Neural progenitor cell (in vitro differentiated cells): ENCODE measurements around the gene RNH1. TPM values are rescaled to one million over a fixed set of nuclear protein-coding genes. Genes with fewer than 3 reads are reported as not detected.

ENCODE experiments used
- DNase-seq: peaks from one replicate; pipeline ENCODE4 v3.0.0-alpha.2; 2016; ENCODE audit warnings: low spot score
- H2AFZ ChIP-seq: fragments of 200-600 bp; sonication (generic); replicated peaks from 2 replicates; pipeline ENCODE4 v1.6.1; 2016; ENCODE audit warnings: antibody characterized with exemption
- H3F3A ChIP-seq: fragments of 200-600 bp; sonication (generic); 2 replicates; pipeline ENCODE4 v1.6.1; 2016; ENCODE audit warnings: antibody characterized with exemption, low read depth
- H3K27ac ChIP-seq: fragments of 200-600 bp; sonication (generic); 2 replicates; pipeline ENCODE4 v1.5.1; 2016; ENCODE audit warnings: mild to moderate bottlenecking
- H3K27me3 ChIP-seq: fragments of 200-600 bp; sonication (generic); 2 replicates; pipeline ENCODE4 v1.6.1; 2016; ENCODE audit warnings: mild to moderate bottlenecking, moderate library complexity
- H3K36me3 ChIP-seq: fragments of 200-600 bp; sonication (generic); 2 replicates; pipeline ENCODE4 v1.5.1; 2016
- H3K4me1 ChIP-seq: fragments of 200-600 bp; sonication (generic); 2 replicates; pipeline ENCODE4 v1.6.1; 2016; ENCODE audit warnings: mixed run types
- H3K4me2 ChIP-seq: fragments of 200-600 bp; sonication (generic); 2 replicates; pipeline ENCODE4 v1.6.1; 2016
- H3K4me3 ChIP-seq: fragments of 200-600 bp; sonication (generic); 2 replicates; pipeline ENCODE4 v1.5.1; 2016
- H3K79me2 ChIP-seq: fragments of 200-600 bp; sonication (generic); 2 replicates; pipeline ENCODE4 v1.6.1; 2016; ENCODE audit warnings: low read depth
- H3K9ac ChIP-seq: fragments of 200-600 bp; sonication (generic); 2 replicates; pipeline ENCODE4 v1.6.1; 2016
- H3K9me3 ChIP-seq: fragments of 200-600 bp; sonication (generic); 2 replicates; pipeline ENCODE4 v1.5.1; 2016; ENCODE audit warnings: low read depth
- H4K20me1 ChIP-seq: fragments of 200-600 bp; sonication (generic); 2 replicates; pipeline ENCODE4 v1.6.1; 2016; ENCODE audit warnings: low read depth
- H3K27ac Mint-ChIP-seq: 3 replicates; pipeline ENCODE4 v1.8.0; 2021; ENCODE audit warnings: mixed read lengths
- H3K27me3 Mint-ChIP-seq: 2 replicates; pipeline ENCODE4 v1.8.0; 2022; ENCODE audit warnings: low read depth, mild to moderate bottlenecking, inconsistent platforms, moderate library complexity, mixed read lengths; ENCODE audit not compliant: insufficient read depth
- H3K36me3 Mint-ChIP-seq: 3 replicates; pipeline ENCODE4 v1.8.0; 2021; ENCODE audit warnings: mixed read lengths
- H3K4me1 Mint-ChIP-seq: 3 replicates; pipeline ENCODE4 v1.8.0; 2021; ENCODE audit warnings: mixed read lengths
- H3K4me3 Mint-ChIP-seq: 3 replicates; pipeline ENCODE4 v1.8.0; 2021; ENCODE audit warnings: mild to moderate bottlenecking, moderate library complexity, mixed read lengths
- H3K9me3 Mint-ChIP-seq: 3 replicates; pipeline ENCODE4 v1.8.0; 2020; ENCODE audit warnings: mixed read lengths
- CTCF ChIP-seq: fragments of 200-600 bp; sonication (generic); IDR thresholded peaks from 2 replicates; pipeline ENCODE4 v1.5.1; 2017; ENCODE audit warnings: antibody characterized with exemption, mild to moderate bottlenecking
- EZH2 ChIP-seq: fragments of 200-600 bp; sonication (generic); IDR thresholded peaks from 2 replicates; pipeline ENCODE4 v1.6.1; 2017; ENCODE audit warnings: antibody characterized with exemption, mild to moderate bottlenecking, moderate library complexity
- EZH2phosphoT487 ChIP-seq: fragments of 200-600 bp; sonication (generic); IDR thresholded peaks from 2 replicates; pipeline ENCODE4 v1.6.1; 2017; ENCODE audit warnings: antibody characterized with exemption
- total RNA-seq: library from RNA; depleted of rRNA; stranded (reverse); fragments of >200 nt; gene quantifications from 2 replicates; pipeline ENCODE4 v1.2.3, GENCODE V29; 2015; ENCODE audit warnings: low replicate concordance

RNH1 gene
- total RNA-seq, 1 donor from 2014 or later = 10.5 TPM

DNA sequence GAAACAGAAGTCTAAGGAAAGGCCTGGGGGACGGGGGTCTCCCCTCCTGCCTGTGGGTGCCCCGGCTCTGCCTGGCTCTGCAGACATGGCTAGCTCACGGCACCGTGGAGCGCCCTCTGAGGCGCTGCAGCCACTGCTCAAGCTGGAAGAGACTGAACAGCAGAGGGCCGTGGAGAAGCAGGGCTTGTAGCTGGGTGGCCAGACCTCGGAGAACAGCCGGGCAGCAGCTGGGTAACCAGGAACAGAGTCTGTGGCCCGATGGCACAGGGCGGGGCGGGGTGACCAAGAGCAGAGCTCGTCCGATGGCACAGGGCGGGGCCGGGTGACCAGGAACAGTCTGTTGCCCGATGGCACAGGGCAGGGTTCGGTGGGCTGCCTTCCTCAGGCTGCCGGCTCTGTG lies 18.1 kb downstream of the RNH1 start:
- H3K9ac ChIP-seq = no peak overlapping the region
- H4K20me1 ChIP-seq = no peaks in the 10 kb centered on the region
- Mint-ChIP-seq H3K27ac (no peak overlapping the region), H3K4me1 (no peaks in the 10 kb centered on the region), H3K27me3 (no peaks in the 10 kb centered on the region), H3K9me3 (peaks cover under 1% of the 10 kb centered on the region), H3K36me3 (peaks cover under 1% of the 10 kb centered on the region), H3K4me3 (no peak overlapping the region)
- H2AFZ ChIP-seq = no peak overlapping the region
- no peak overlapping the region for H3K4me3 ChIP-seq
- no peak overlapping the region for H3K4me2 ChIP-seq
- TF ChIP-seq EZH2 (no peak), EZH2phosphoT487 (no peak), CTCF (no peak)
- peaks cover 2% of the 10 kb centered on the region for H3F3A ChIP-seq
- H3K79me2 ChIP-seq = no peaks in the 10 kb centered on the region
- H3K27ac ChIP-seq = no peak overlapping the region
- no peak for DNase-seq
- no peaks in the 10 kb centered on the region for H3K27me3 ChIP-seq
- no peaks in the 10 kb centered on the region for H3K4me1 ChIP-seq
- no peaks in the 10 kb centered on the region for H3K36me3 ChIP-seq
- no peaks in the 10 kb centered on the region for H3K9me3 ChIP-seq

DNA sequence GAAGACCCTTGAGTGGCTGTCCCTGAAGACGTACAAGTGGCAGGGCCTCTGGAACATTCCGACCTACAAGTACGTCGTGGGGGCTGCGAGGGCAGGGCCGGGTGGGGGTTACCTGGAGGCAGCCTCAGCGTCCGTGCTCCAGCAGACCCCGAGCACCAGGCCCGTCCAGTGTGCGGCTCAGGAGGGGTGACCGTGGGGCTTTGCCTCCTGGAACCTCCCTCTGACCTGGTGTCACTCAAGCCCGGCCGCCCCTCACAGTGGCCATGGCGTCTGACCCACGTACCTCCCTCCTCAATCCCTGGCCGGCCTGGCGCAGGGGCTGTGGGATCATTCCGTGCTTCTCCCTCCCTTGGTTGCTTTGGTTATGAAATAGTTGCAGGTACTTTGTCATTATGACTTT lies 18.5 kb downstream of the RNH1 start:
- Histone ChIP-seq H3K36me3 (no peaks in the 10 kb centered on the region), H3K27ac (no peak overlapping the region)

GRCh38 chr11:488062-488461 lies 19.0 kb downstream of the RNH1 start:
- H3K4me1 Mint-ChIP-seq = no peaks in the 10 kb centered on the region
- no peaks in the 10 kb centered on the region for H3K27me3 ChIP-seq

More for the DNA sequence above, 18.5 kb downstream of the RNH1 start:
- Histone ChIP-seq H3K27me3 (no peaks in the 10 kb centered on the region), H3K9me3 (no peaks in the 10 kb centered on the region), H4K20me1 (no peaks in the 10 kb centered on the region), H3F3A (peaks cover 3% of the 10 kb centered on the region), H3K79me2 (no peaks in the 10 kb centered on the region), H3K4me1 (no peaks in the 10 kb centered on the region), H3K9ac (no peak overlapping the region), H2AFZ (no peak overlapping the region), H3K4me2 (no peak overlapping the region), H3K4me3 (no peak overlapping the region)
- peaks cover 4% of the 10 kb centered on the region for H3K36me3 Mint-ChIP-seq
- H3K9me3 Mint-ChIP-seq = peaks cover 5% of the 10 kb centered on the region
- H3K4me3 Mint-ChIP-seq = no peak overlapping the region
- no peaks in the 10 kb centered on the region for H3K4me1 Mint-ChIP-seq
- H3K27me3 Mint-ChIP-seq = no peaks in the 10 kb centered on the region
- TF ChIP-seq CTCF = no peak
- TF ChIP-seq EZH2 = no peak
- TF ChIP-seq EZH2phosphoT487 = no peak
- no peak for DNase-seq
- H3K27ac Mint-ChIP-seq = no peak overlapping the region

More at GRCh38 chr11:488062-488461, 19.0 kb downstream of the RNH1 start:
- Histone ChIP-seq H3K27ac (no peak overlapping the region), H4K20me1 (no peaks in the 10 kb centered on the region), H2AFZ (no peak overlapping the region), H3K9ac (no peak overlapping the region), H3F3A (peaks cover 3% of the 10 kb centered on the region), H3K36me3 (no peaks in the 10 kb centered on the region), H3K4me3 (no peak overlapping the region), H3K79me2 (no peaks in the 10 kb centered on the region), H3K9me3 (no peaks in the 10 kb centered on the region), H3K4me2 (no peak overlapping the region), H3K4me1 (no peaks in the 10 kb centered on the region)
- Mint-ChIP-seq H3K36me3 (peaks cover 7% of the 10 kb centered on the region), H3K4me3 (no peak overlapping the region), H3K9me3 (peaks cover 9% of the 10 kb centered on the region), H3K27ac (no peak overlapping the region), H3K27me3 (no peaks in the 10 kb centered on the region)
- DNase-seq = no peak
- TF ChIP-seq EZH2 (no peak), CTCF (no peak), EZH2phosphoT487 (no peak)
